ENCODE results near the gene PPP1CA. TPM values are rescaled to one million over a fixed set of nuclear protein-coding genes. Genes with fewer than 3 reads are reported as not detected.

PPP1CA gene
- total and polyA plus RNA-seq, 2 donors (not counting 1 experiment from before 2014, with no cell fraction given): 218 to 251 TPM

GRCh38 chr11:67378544-67378943 lies 23.1 kb downstream of the PPP1CA start:
- no peak for DNase-seq
- Histone ChIP-seq H3K9me3 (ENCODE audit: control extremely low read depth in 1 of 3, control insufficient read depth in 2 of 3, insufficient read depth in 1 of 3, low read length in 2 of 3) (no peaks in the 10 kb centered on the region), H3K27me3 (replicated peaks in 1 of 4; ENCODE audit: control extremely low read depth in 1 of 4, control insufficient read depth in 3 of 4, insufficient read depth in 4 of 4, low read length in 3 of 4) (no peaks in the 10 kb centered on the region), H4K20me1 (ENCODE audit: control insufficient read depth, insufficient read depth, low read length, poor library complexity, severe bottlenecking) (no peaks in the 10 kb centered on the region), H3K4me3 (ENCODE audit: control extremely low read depth in 1 of 5, extremely low read depth in 1 of 5, insufficient read depth in 1 of 5, low read depth in 2 of 5, low read length in 4 of 5) (no peak overlapping the region), H3K4me1 (ENCODE audit: control insufficient read depth in 2 of 2, insufficient read depth in 2 of 2, low read length in 2 of 2) (peaks cover 33 to 41% of the 10 kb centered on the region in 2 donors), H3K4me2 (replicated peaks; ENCODE audit: low read depth, low read length, poor library complexity, severe bottlenecking) (no peak overlapping the region), H3K27ac (ENCODE audit: low read length in 2 of 2) (no peak overlapping the region), H3K79me2 (ENCODE audit: control insufficient read depth, insufficient read depth, low read length) (peaks cover 11% of the 10 kb centered on the region), H2AFZ (ENCODE audit: insufficient read depth, low read depth, low read length, poor library complexity, severe bottlenecking) (no peak overlapping the region), H3K36me3 (replicated peaks in 1 of 2; ENCODE audit: control extremely low read depth in 1 of 2, control insufficient read depth in 1 of 2, extremely low read depth in 1 of 2, insufficient read depth in 2 of 2, low read length in 1 of 2) (no peaks in the 10 kb centered on the region), H3K9ac (ENCODE audit: low read length) (no peak overlapping the region)
- Mint-ChIP-seq H3K4me1 (peaks cover 39% of the 10 kb centered on the region), H3K27me3 (no peaks in the 10 kb centered on the region), H3K27ac (peak overlapping the region; percentile 73), H3K4me3 (peak overlapping the region; percentile 23), H3K9me3 (ENCODE audit: insufficient read depth) (no peaks in the 10 kb centered on the region)
- TF ChIP-seq CTCF (IDR thresholded peaks at IDR 0.05): no peak
- TF ChIP-seq EZH2 (IDR thresholded peaks at IDR 0.05; ENCODE audit: borderline replicate concordance, insufficient read depth, low read depth, low read length, poor library complexity, severe bottlenecking): no peak
- ChIA-PET CTCF (interaction anchor here (1.0 to 42.2 kb wide), 3 partner anchors 9 to 61 kb away, joined by 3 to 2379 read pairs (median 21); partner anchors contain the start of genes CLCF1 and POLD4), POLR2A (interaction anchor here (0.6 to 14.2 kb wide), 5 partner anchors 12 to 115 kb away, joined by 3 to 323 read pairs (median 5); partner anchors contain the start of gene POLD4)
- ATAC-seq (ENCODE audit: low read depth): no peak
- 91% methylated on average over 4 of the region's 4 CpGs for WGBS (ENCODE audit: insufficient coverage)
- intact Hi-C loops (cut with micrococcal nuclease): no loop called here

All from B cell (primary cell).